GM19025 (cell line): Measurements from ENCODE around the gene PDAP1.
"Not testable (repeated sequence)": the region's sequence is repeated elsewhere in the genome, so short reads cannot be mapped to it uniquely, and the experiment has no call there.

Experiments
- ATAC-seq: cut with Tn5 transposase; IDR thresholded peaks from one replicate; pipeline ENCODE4 v1.9.1; 2021; ENCODE audit warnings: mild to moderate bottlenecking, low read depth, moderate library complexity; ENCODE audit not compliant: unreplicated experiment

PDAP1 gene

DNA sequence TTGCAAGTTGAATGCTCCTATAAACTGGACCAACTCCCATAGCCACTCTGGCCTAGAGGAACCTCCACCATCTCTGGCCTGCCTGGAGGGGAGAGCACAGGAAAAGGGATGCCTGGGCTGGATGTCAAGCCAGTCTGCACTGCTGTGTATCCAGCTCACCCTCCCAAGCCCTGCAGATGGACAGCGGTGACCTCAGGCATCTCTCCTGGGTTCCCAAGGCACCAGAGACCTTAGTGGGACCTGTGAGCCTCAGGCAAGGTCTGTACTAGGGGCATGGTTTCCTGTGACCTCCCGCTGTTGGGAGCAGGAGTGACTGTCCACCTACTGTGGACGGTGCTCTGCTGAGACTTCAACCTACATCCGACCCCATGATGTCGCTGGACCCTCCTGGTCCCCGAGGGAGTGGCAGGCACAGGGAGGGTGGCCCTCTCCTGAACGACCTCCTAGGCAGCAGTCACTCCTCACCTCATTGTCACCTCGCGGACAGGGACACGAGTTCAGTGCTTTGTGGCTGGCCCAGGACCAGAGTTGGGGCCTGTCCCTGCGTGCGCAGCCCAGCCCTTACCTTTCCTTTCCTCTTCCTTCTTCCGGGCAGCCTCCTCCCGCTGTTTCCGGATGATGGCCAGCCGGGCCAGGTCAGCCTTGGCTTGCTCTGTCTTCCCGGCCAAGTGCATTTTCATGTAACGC lies 11.0 kb downstream of the PDAP1 start:
- no peak for ATAC-seq

DNA sequence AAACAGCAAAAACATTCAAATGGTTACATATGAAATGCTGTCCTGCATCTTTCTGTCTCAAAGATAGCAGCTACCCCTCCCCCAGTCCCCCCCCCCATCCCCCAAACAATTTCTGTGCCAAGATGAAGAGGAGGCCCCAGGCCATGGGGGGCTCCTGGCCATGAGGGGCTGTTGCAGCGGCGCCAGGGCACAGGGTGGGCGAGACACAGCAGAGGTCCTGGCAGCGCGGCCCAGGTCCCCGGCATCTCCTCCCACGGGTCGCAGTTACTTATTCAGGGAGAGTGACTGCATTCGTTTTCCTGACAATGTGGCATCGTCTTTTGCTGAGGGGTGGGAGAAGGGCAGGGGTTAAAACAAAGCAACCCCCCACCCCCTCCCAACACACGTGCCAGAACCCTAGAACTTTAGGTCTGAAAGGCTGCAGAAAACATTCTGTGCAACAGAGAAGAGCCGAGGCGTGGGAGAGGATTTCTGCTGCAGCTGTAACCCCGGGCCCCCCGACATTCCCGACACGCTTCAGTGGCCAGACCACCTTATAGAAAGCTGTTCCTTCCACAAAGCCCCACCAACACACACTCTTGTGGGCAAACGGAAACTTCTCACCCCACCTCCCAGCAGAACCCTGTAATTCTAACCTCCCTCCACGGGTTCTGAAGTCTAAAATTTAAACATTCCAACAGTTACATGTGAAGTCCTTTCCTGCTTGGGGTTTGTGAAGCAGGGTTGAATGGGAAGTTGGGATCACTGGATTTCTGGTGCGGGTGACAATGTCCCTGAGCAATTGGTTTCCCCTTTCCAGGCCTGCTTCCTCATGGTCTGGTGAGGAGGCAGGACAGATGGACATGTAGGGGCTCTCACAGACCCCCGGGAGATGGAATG lies 11.7 kb downstream of the PDAP1 start:
- ATAC-seq: no peak

DNA sequence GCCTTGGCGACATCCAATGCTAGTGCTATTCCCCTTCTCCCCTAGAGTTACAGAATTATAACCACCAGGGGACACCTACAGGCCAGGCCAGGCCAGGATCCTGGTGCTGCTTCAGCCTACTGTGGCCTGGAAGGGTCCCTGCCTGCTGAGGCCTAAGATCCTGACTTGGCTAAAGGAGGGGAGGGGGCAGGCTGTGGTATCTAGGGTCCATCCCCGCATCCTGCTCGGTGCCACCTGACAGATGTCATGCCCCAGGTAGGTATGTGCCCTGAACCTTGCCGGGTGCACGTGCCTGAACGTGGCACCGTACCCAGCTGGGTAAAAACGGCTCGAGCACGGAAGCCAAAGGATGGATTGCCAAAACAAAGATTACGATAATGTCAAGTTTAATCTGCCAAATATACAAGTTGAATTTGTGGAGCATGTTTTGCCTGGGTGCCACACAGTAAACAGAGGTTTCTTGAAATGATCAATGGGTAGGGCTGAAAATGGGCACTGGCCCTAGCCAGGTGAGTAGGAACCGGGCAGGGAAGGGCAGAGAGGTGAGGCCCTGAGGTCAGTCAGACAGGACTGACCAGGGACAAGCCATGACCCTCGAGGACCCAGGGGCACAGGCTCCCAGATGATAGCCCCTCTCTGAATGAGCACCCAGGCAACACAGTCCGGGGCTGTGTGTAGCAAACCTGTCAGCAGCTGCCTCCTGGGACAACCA lies 12.6 kb downstream of the PDAP1 start:
- no peak for ATAC-seq

DNA sequence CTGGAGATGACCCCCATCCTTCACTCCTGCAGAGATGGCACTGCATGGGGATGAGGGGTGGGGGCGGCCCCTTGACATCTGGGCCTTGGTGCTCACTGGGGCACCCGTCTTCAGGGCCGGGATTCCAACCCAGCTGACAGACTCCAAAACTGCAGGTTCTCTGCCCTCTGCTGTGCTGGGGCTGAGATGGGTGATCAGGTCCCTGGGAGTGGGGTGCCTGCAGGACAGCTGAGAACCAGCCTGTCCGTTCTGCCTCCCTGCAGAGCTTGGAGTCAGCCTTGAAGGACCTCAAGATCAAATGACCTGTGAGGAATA lies 14.3 kb downstream of the PDAP1 start:
- no peak for ATAC-seq

DNA sequence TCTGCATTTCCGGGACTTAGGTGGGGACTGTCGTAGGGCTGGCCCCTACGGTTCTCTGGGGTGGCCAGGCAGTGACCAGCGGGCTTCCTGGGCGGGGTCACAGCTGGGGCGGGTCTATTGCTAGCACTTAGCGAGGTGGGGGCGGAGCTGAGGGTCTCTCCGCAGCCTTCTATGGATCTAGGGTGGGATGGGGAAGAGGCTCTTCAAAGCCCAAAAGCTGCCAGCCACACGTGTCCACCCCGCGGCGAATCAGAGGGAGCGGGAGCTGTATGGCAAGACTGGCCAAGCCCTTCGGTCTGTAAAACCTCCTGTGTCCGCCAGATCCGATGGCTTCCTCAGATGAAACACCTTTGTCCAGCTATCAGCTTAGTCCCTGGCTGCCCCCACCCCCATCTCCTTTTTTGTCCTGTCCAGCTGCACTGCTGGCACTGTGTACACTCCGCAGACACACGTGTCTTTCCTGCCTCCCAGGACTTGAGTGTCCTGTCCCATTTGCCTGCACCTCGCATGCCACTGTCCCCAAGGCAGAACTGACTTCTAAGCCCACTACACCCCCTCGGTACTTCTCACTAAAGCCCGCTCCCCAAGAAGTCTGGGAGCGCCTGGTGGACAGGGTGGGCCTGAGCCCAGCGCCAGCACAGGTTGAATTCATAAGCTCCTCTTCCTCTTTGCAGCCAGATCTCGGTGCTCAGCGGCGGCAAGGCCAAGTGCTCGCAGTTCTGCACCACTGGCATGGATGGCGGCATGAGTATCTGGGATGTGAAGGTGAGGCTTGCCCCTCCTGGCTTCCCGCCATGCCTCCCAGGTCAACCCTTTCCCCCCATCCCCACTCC lies 14.8 kb downstream of the PDAP1 start:
- ATAC-seq: no peak

DNA sequence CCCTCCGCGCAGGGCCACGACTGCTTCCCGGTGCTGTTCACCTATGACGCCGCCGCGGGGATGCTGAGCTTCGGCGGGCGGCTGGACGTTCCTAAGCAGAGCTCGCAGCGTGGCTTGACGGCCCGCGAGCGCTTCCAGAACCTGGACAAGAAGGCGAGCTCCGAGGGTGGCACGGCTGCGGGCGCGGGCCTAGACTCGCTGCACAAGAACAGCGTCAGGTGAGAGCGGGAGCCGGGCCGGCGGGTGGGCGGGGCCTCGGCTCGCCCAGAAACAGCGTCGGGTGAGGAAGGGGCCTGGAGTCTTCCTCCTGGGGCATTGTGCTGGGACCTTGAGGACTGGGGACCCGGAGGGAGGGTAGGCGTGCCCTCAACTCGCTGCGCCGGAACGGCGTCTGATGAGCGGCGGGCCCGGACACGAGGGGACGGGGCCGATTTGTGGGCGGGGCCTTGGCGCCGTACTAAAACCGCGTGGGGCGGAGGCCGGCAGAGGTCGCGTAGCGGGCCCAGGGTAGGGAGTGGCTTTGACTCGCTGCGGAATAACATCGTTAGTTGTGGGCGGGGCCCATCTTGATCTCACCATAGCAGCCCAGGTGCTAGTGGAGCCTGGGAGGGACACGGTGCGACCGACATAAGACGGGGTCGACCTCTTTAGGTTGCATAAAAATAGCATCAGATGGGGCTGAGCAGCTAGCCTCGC lies 15.6 kb downstream of the PDAP1 start:
- ATAC-seq: peak; percentile 71

DNA sequence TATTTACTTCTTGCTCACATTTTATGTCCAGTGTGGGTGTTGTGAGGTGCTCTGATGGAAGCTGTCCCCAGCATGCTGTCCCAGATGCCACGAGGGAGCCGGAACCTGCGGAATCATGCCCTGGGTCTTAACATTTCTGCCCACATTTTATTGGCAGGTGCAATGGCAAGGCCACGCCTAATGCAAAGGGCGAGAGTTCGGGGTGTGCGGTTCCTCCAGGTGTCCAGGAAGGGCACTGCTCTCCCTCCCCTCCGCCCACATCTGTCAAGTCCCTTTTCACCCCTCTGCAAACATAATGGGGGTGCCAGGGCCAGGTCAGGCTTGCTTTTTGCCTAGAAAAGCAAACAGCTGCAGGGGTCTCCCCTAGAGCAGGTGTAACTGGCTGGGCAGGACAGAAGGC lies 16.4 kb downstream of the PDAP1 start:
- ATAC-seq: no peak

DNA sequence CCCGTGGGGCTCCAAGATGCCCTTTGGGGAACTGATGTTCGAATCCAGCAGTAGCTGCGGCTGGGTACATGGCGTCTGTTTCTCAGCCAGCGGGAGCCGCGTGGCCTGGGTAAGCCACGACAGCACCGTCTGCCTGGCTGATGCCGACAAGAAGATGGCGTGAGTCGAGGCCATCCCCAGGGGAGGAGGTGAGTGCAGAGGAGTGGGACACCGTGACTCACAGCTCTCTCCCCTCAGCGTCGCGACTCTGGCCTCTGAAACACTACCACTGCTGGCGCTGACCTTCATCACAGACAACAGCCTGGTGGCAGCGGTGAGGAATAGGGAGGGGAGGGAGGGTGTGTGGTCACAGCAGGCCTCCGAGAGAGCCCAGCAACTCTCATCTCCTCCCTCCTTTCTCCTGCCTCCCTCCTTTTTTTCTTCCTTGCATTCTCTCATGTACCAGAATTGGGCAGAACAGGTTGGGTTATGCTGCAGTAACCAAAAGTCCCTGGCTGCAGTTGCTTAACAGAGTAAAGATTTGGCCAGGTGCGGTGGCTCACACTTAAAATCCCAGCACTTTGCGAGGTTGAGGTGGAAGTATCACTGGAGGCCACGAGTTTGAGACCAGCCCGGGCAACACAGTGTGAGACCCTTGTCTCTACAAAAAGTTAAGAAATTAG lies 17.3 kb downstream of the PDAP1 start:
- ATAC-seq: no peak

DNA sequence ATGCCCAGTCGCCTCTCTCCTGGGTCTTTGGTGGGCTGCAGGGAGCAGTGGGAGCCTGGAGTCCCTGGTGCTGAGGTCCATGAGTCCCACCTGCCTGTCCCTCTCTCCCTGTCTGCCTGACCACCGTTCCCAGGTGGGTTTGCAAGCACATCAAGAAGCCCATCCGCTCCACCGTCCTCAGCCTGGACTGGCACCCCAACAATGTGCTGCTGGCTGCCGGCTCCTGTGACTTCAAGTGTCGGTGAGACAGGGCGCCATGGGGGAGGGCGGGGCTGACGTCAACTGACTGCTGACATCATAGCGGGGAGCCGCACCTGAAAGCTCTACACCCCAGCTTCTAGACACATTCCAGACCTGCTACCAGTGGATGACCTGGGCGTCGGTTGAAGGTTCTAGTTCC lies 18.6 kb downstream of the PDAP1 start:
- no peak for ATAC-seq

DNA sequence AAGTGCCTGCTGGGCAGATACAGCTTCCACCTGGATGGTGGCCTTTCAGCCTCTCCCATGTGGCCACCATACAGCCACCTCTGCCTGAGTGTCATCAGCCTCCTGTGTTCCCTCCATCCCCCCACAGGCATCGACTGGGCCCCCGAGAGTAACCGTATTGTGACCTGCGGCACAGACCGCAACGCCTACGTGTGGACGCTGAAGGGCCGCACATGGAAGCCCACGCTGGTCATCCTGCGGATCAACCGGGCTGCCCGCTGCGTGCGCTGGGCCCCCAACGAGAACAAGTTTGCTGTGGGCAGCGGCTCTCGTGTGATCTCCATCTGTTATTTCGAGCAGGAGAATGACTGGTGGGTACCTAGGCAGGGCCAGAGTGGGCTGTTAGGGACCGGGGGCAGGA lies 20.5 kb downstream of the PDAP1 start:
- ATAC-seq: no peak

DNA sequence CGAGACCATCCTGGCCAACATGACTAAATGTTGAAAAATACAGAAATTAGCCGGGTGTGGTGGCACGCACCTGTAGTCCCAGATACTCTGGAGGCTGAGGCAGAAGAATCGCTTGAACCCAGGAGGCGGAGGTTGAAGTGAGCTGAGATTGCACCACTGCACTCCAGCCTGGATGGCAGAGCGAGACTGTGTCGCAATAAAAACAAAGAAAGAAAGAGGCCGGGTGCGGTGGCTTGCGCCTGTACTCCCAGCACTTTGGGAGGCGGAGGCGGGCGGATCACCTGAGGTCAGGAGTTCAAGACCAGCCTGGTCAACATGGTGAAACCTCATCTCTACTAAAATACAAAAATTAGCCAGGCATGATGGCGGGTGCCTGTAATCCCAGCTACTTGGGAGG lies 21.2 kb downstream of the PDAP1 start:
- not testable (repeated sequence) for ATAC-seq

DNA sequence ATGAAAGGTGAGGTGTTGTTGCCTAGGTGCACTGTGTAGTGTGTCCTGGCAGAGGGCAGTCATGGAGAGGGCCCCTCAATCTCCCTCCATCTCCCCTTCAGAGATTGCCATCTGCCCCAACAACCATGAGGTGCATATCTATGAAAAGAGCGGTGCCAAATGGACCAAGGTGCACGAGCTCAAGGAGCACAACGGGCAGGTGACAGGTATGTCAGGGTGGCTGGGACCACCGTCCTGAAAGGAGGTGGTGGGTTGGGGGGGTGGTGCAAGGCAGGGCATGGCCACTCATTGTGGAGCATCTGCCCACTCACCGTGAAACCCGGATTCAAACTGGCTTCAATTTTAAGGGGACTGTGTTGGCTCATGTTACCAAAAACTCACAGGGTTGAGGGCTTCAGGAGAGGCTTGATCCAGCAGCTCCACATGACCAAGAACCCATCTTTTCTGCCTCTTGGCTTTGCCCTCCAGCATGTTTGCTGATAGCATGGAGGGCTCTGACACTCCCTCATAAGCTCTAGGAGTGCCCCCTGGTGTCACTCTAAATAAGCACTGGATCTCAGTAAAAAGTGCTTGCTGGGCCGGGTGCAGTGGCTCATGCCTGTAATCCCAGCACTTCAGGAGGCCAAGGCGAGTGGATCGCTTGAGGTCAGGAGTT lies 21.7 kb downstream of the PDAP1 start:
- ATAC-seq: no peak

DNA sequence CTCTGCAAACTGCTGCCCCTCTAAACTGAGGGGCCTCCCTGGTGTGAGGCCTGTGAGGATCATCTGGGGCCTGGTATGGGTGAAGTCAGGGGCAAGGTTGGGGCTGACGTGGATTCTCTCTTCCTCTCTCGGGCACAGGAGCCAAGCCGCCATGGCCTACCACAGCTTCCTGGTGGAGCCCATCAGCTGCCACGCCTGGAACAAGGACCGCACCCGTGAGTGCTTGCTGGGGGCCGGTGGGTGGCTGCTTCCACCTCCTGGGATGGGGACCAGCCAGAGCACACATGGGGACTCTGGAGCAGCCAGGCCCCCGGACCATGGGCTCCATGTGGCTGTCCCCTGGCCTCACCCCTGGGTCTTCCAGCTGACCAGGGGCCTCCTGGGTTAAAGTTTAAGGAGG lies 22.8 kb downstream of the PDAP1 start:
- no peak for ATAC-seq

DNA sequence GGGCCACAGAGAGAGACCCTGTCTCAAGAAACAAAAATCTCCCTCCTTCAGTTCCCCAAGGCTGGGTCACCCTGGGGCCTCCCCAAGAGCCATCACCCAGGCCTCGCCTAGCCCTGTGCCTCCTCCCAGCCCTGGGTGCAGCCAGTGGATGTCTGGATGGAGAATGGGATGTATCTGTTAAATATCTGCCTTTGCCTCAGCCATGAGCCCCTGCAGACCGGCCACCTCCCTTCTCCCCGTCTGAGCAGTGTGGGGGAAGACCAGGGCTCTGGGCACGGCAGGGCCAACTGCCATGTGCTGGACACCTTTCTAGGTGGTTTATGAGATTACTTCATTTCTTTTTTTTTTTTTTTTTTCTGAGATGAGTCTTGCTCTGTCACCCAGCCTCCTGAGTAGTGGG lies 23.9 kb downstream of the PDAP1 start:
- no peak for ATAC-seq

DNA sequence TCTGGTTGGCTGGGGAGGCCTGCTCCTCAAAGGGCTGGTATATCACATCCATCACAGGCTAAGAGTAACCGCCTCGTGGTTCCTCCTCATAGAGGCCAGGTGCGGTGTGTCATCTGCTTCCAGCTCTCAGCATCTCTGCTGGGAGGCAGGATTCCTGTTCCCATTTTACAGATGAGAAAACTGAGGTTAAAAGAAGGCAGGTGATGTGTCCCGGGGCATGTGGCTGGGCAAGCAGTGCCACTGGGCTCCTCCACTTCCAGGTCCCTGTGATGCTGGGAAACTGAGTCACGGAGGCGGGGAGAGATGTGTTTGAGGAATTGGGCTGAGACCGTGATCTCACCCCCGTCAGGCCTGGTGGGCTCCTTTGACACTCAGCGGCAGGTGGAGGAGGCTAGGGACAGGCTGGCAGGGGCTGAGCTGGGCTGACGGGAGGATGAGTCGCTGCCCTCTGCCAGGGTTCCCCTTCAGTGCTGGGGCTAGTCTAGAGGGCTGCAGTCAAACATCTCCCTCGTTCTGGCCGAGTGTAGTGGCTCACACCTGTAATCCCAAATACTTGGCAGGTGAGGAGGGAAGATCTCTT lies 24.5 kb downstream of the PDAP1 start:
- ATAC-seq: no peak

DNA sequence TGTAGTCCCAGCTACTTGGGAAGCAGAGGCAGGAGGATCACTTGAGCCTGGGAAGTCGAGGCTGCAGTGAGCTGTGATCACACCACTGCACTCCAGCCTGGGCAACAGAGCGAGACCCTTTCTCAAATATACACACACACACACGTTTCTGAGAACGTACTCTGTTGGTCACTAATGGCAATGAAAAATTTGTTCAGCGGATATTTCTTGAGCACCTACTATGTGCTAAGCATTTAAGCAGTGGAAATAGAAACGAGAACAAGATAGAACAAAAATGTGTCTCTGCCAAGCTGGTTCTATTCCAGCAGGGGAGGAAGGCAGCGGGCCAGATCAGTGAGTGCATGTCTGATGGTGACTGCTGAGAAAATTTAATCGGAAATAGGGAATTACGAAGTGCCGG lies 25.2 kb downstream of the PDAP1 start:
- no peak for ATAC-seq

DNA sequence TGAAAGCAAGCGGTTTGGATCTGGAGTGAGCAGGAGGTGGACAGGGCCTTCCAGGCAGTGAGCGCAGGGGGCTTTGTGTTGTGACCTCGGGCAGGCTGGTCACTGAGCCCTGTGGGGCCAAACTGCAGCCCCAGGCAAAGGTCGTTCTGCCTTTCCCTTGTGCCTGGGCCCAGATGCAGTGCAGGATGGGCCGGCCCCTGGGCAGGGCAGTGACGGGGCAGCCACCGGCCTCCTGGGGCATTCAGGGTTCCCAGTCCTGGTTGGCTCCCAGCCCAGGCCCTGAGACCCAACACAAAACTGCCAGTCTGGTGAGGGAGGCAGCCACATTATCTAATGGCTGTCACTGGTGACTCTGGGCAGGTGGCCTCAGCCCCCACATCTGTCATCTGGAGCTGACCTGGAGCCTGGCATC lies 26.7 kb downstream of the PDAP1 start:
- ATAC-seq: no peak

DNA sequence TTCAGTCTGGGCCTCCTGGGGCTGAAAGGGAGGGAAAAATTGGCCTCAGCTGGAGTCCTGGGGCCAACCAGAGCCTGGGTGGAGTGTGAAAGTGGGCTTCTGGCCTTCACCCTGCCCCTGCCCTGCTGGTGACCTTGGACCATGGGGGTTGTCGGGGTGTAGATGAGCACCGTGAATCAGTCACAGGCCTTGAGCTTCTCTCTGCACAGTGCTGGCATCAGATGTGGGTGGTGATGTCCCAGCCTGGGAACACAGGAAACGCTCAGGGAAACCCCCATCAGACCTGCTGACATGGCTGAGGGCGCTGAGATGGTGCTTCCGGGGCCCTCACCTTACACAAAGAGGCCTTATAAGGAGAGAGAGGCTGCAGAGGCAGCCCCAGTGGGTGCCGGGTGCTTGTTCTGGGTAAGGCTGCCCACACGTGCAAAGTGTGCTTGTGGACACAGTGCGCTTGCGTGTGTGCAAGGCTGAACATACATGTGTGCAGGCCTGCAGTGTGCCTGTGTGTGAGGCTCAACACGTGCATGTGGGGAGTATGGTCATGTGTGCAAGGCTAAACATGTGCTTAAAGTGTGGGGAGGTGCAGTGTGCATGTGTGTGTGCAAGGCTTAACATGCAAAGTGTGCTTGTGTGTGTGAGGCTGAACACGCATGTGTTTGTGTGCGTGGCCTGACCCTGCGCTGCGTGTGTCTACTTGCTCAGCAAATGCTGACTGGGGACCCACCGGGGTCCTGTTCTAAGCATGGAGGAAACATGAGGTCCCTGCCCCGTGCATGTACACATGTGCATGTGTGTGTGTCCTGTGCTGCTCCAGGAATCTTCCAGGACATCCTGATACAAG lies 27.4 kb downstream of the PDAP1 start:
- ATAC-seq: peak; percentile 78
